GM12873 (cell line): ENCODE results near the gene YIPF3.

Source experiments
- TF ChIP-seq, protein P1 (sequence below): IDR thresholded peaks from 2 replicates; pipeline ENCODE4 v1.5.1; 2012; ENCODE audit warnings: low read depth, mild to moderate bottlenecking, moderate library complexity, low read length, control low read depth; ENCODE audit not compliant: insufficient read depth; ENCODE audit errors: missing control alignments

YIPF3 gene

GRCh38 chr6:43461936-43462335 is 54.8 kb downstream of the YIPF3 start:
- TF ChIP-seq, protein P1, sequence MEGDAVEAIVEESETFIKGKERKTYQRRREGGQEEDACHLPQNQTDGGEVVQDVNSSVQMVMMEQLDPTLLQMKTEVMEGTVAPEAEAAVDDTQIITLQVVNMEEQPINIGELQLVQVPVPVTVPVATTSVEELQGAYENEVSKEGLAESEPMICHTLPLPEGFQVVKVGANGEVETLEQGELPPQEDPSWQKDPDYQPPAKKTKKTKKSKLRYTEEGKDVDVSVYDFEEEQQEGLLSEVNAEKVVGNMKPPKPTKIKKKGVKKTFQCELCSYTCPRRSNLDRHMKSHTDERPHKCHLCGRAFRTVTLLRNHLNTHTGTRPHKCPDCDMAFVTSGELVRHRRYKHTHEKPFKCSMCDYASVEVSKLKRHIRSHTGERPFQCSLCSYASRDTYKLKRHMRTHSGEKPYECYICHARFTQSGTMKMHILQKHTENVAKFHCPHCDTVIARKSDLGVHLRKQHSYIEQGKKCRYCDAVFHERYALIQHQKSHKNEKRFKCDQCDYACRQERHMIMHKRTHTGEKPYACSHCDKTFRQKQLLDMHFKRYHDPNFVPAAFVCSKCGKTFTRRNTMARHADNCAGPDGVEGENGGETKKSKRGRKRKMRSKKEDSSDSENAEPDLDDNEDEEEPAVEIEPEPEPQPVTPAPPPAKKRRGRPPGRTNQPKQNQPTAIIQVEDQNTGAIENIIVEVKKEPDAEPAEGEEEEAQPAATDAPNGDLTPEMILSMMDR, result no peak
